Skeletal muscle satellite cell (primary cell): Measurements from ENCODE around the gene DDIT4.
"Not testable (repeated sequence)": the region's sequence is repeated elsewhere in the genome, so short reads cannot be mapped to it uniquely, and the experiment has no call there.

Source experiments
- H3K27me3 ChIP-seq: 2 replicates; pipeline ENCODE4 v1.7.0; 2013; ENCODE audit warnings: low read length; ENCODE audit not compliant: control insufficient read depth, insufficient read depth
- H3K36me3 ChIP-seq: 2 replicates; pipeline ENCODE4 v1.7.0; 2013; ENCODE audit warnings: mild to moderate bottlenecking, control low read depth, low read length; ENCODE audit not compliant: insufficient read depth
- H3K4me1 ChIP-seq: 2 replicates; pipeline ENCODE4 v1.7.0; 2013; ENCODE audit warnings: low read length; ENCODE audit not compliant: control insufficient read depth, insufficient read depth
- H3K4me2 ChIP-seq: 2 replicates; pipeline ENCODE4 v1.7.0; 2013; ENCODE audit warnings: mild to moderate bottlenecking, low read length
- H3K4me3 ChIP-seq: 2 replicates; pipeline ENCODE4 v1.7.0; 2013; ENCODE audit warnings: low read length
- H3K9ac ChIP-seq: 2 replicates; pipeline ENCODE4 v1.7.0; 2013; ENCODE audit warnings: mild to moderate bottlenecking, low read depth, low read length, moderate library complexity
- H3K9me3 ChIP-seq: replicated peaks from 2 replicates; pipeline ENCODE4 v1.7.0; 2013; ENCODE audit warnings: mild to moderate bottlenecking, control low read depth, low read length

The DDIT4 gene

GRCh38 chr10:72261784-72262404 lies 11.8 kb upstream of the DDIT4 start:
- Histone ChIP-seq H3K4me3 (peak overlapping the region; percentile 70), H3K4me2 (peak overlapping the region; percentile 93), H3K4me1 (peaks cover 36% of the 10 kb centered on the region), H3K27me3 (no peaks in the 10 kb centered on the region), H3K36me3 (no peaks in the 10 kb centered on the region), H3K9me3 (no peaks in the 10 kb centered on the region), H3K9ac (peak overlapping the region; percentile 83)

- no peak overlapping the region for H3K4me3 ChIP-seq
- H3K9ac ChIP-seq: no peak overlapping the region
- H3K27me3 ChIP-seq: no peaks in the 10 kb centered on the region
- H3K9me3 ChIP-seq: no peaks in the 10 kb centered on the region
- H3K4me1 ChIP-seq: peaks cover 29% of the 10 kb centered on the region
- H3K36me3 ChIP-seq: no peaks in the 10 kb centered on the region
- H3K4me2 ChIP-seq: no peak overlapping the region
Observed at GRCh38 chr10:72263613-72264241, 10.0 kb upstream of the DDIT4 start.

- H3K27me3 ChIP-seq: no peaks in the 10 kb centered on the region
- H3K9ac ChIP-seq: no peak overlapping the region
- H3K4me1 ChIP-seq: peaks cover 23% of the 10 kb centered on the region
- H3K36me3 ChIP-seq: no peaks in the 10 kb centered on the region
- H3K9me3 ChIP-seq: no peaks in the 10 kb centered on the region
- no peak overlapping the region for H3K4me2 ChIP-seq
- H3K4me3 ChIP-seq: no peak overlapping the region
Observed at GRCh38 chr10:72264536-72264935, 9.2 kb upstream of the DDIT4 start.

- H3K9me3 ChIP-seq: no peaks in the 10 kb centered on the region
- H3K4me1 ChIP-seq: peaks cover 14% of the 10 kb centered on the region
- H3K27me3 ChIP-seq: no peaks in the 10 kb centered on the region
- H3K4me3 ChIP-seq: no peak overlapping the region
- H3K9ac ChIP-seq: no peak overlapping the region
- no peak overlapping the region for H3K4me2 ChIP-seq
- H3K36me3 ChIP-seq: no peaks in the 10 kb centered on the region
Observed at GRCh38 chr10:72265508-72265907, 8.2 kb upstream of the DDIT4 start.

GRCh38 chr10:72265990-72266865 lies 7.5 kb upstream of the DDIT4 start:
- peaks cover 7% of the 10 kb centered on the region for H3K4me1 ChIP-seq
- H3K36me3 ChIP-seq: no peaks in the 10 kb centered on the region
- no peak overlapping the region for H3K9ac ChIP-seq
- H3K4me2 ChIP-seq: no peak overlapping the region
- H3K9me3 ChIP-seq: no peaks in the 10 kb centered on the region
- no peaks in the 10 kb centered on the region for H3K27me3 ChIP-seq
- no peak overlapping the region for H3K4me3 ChIP-seq

GRCh38 chr10:72267381-72267780 lies 6.3 kb upstream of the DDIT4 start:
- H3K4me3 ChIP-seq: no peak overlapping the region
- peaks cover 5% of the 10 kb centered on the region for H3K4me1 ChIP-seq
- H3K27me3 ChIP-seq: no peaks in the 10 kb centered on the region
- no peaks in the 10 kb centered on the region for H3K36me3 ChIP-seq
- H3K4me2 ChIP-seq: no peak overlapping the region
- H3K9me3 ChIP-seq: no peaks in the 10 kb centered on the region
- H3K9ac ChIP-seq: no peak overlapping the region

- Histone ChIP-seq H3K4me3 (no peak overlapping the region), H3K4me2 (no peak overlapping the region), H3K4me1 (peaks cover 10% of the 10 kb centered on the region), H3K9me3 (no peaks in the 10 kb centered on the region), H3K27me3 (no peaks in the 10 kb centered on the region), H3K9ac (no peak overlapping the region), H3K36me3 (no peaks in the 10 kb centered on the region)
Observed at GRCh38 chr10:72267819-72268399, 5.8 kb upstream of the DDIT4 start.

- H3K9ac ChIP-seq, H3K27me3 ChIP-seq, H3K9me3 ChIP-seq, H3K4me1 ChIP-seq, H3K4me2 ChIP-seq, H3K36me3 ChIP-seq, H3K4me3 ChIP-seq: not testable (repeated sequence)
Observed at GRCh38 chr10:72268475-72269200, 5.1 kb upstream of the DDIT4 start.

- peaks cover 10% of the 10 kb centered on the region for H3K4me1 ChIP-seq
Observed at GRCh38 chr10:72270607-72271281, 3.0 kb upstream of the DDIT4 start.

GRCh38 chr10:72272689-72273409 lies 875 bp upstream of the DDIT4 start:
- no peaks in the 10 kb centered on the region for H3K27me3 ChIP-seq
- no peaks in the 10 kb centered on the region for H3K9me3 ChIP-seq
- H3K4me2 ChIP-seq: peak overlapping the region; percentile 89
- peaks cover 23% of the 10 kb centered on the region for H3K36me3 ChIP-seq
- H3K4me3 ChIP-seq: peak overlapping the region; percentile 74
- H3K9ac ChIP-seq: peak overlapping the region; percentile 81
- H3K4me1 ChIP-seq: peaks cover 20% of the 10 kb centered on the region

More at GRCh38 chr10:72270607-72271281, 3.0 kb upstream of the DDIT4 start:
- Histone ChIP-seq H3K4me2 (no peak overlapping the region), H3K9me3 (no peaks in the 10 kb centered on the region), H3K27me3 (no peaks in the 10 kb centered on the region), H3K4me3 (no peak overlapping the region), H3K9ac (no peak overlapping the region), H3K36me3 (peaks cover 18% of the 10 kb centered on the region)
